Astrocyte of the cerebellum (primary cell): ENCODE results near the gene HYAL1.

Experiments used
- DNase-seq: peaks from one replicate; pipeline ENCODE4 v3.0.0-alpha.2; 2011; ENCODE audit warnings: low read depth
- H3K4me3 ChIP-seq: 2 replicates; pipeline ENCODE4 v1.5.1; 2011; ENCODE audit warnings: mild to moderate bottlenecking, low read depth, low read length, moderate library complexity
- in situ Hi-C: cut with HindIII; loops from 2 replicates; pipeline ENCODE4 v1.10.0; 2017; ENCODE audit warnings: low sequenced_read_pairs
- TF ChIP-seq, protein P1 (sequence below): IDR thresholded peaks from 2 replicates; pipeline ENCODE4 v1.5.1; 2012; ENCODE audit warnings: low read length, low read depth, moderate library complexity, mild to moderate bottlenecking; ENCODE audit errors: missing control alignments

Gene HYAL1

DNA sequence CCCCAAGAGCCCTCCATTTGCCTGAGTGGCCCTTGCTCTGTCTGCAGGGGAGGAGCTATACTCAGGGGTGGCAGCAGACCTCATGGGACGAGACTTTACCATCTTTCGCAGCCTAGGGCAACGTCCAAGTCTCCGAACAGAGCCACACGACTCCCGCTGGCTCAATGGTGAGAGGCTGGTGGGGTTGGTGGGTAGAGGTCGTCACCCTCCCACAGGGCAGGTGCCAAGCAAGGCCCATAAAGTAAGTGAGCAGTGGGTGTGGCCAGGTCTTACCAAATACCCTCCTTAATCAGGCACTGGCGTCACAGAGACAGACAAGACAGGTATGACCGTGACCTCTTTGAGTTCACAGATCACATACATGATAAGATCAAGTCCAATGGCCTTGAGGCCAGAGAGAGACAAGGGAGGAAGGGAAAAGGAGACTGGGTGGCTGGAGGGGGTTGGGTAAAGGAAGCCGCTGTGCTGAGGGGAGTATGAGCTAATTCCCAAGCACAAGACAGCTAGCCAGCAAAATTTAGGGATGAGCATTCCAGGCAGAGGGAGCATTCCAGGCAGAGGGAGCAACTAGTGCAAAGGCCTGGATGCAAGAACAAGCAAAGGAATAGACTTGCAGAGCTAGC is 31.9 kb downstream of the HYAL1 start:
- no peak for DNase-seq
- TF ChIP-seq, protein P1, sequence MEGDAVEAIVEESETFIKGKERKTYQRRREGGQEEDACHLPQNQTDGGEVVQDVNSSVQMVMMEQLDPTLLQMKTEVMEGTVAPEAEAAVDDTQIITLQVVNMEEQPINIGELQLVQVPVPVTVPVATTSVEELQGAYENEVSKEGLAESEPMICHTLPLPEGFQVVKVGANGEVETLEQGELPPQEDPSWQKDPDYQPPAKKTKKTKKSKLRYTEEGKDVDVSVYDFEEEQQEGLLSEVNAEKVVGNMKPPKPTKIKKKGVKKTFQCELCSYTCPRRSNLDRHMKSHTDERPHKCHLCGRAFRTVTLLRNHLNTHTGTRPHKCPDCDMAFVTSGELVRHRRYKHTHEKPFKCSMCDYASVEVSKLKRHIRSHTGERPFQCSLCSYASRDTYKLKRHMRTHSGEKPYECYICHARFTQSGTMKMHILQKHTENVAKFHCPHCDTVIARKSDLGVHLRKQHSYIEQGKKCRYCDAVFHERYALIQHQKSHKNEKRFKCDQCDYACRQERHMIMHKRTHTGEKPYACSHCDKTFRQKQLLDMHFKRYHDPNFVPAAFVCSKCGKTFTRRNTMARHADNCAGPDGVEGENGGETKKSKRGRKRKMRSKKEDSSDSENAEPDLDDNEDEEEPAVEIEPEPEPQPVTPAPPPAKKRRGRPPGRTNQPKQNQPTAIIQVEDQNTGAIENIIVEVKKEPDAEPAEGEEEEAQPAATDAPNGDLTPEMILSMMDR = no peak
- H3K4me3 ChIP-seq = no peak overlapping the region
- in situ Hi-C loops = no loop called here

DNA sequence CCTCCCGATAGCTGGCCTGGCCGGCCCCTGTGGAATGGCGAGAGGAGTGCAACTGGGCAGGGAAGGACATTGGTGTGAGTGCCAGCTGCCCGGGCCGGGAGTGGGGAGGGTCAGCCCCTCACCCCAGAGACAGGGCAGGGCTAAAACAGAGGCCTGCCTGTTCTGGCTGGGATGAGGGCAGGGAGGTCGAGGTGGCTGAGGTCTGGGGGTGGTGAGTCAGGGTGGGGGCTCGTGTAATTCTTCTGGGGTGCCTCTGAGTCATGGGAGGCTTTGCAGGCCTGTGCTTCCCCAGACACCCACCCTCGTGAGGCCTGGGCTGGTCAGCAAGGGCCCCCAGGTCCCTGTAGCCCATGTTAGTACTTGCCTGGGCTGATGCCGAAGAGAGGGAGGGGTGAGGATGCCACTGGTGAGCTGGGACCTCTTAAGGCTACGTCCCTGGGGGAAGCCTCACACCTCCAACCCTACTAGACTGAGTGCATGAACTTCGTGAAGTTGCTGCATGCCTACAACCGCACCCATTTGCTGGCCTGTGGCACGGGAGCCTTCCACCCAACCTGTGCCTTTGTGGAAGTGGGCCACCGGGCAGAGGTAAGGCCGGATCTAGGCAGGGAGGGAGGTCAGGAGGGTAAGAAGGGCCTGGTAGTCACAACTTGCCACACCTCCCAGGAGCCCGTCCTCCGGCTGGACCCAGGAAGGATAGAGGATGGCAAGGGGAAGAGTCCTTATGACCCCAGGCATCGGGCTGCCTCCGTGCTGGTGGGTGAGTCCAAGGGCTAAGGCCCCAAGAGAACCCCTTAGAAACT is 32.8 kb downstream of the HYAL1 start:
- H3K4me3 ChIP-seq = no peak overlapping the region
- in situ Hi-C loops = no loop called here
- no peak for DNase-seq
- TF ChIP-seq, protein P1 = no peak

DNA sequence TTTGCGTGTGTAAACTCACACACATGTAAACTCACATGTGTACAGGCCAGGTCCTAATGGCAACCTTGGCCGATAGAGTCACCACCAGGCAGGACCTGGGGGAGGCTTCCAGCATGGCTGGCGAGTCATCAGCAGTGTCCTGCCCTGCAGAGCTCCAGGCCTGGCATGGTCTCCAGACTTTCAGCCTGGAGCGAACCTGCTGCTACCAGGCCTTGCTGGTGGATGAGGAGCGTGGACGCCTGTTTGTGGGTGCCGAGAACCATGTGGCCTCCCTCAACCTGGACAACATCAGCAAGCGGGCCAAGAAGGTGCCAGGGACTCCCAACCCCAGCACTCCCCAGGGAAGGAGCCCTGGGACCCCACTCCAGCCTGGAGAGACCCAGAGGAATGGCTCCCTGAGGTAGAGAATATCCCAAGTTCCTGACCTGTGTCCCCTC is 33.4 kb downstream of the HYAL1 start:
- TF ChIP-seq, protein P1 = no peak
- no peak for DNase-seq
- in situ Hi-C loops = no loop called here
- H3K4me3 ChIP-seq = no peak overlapping the region

DNA sequence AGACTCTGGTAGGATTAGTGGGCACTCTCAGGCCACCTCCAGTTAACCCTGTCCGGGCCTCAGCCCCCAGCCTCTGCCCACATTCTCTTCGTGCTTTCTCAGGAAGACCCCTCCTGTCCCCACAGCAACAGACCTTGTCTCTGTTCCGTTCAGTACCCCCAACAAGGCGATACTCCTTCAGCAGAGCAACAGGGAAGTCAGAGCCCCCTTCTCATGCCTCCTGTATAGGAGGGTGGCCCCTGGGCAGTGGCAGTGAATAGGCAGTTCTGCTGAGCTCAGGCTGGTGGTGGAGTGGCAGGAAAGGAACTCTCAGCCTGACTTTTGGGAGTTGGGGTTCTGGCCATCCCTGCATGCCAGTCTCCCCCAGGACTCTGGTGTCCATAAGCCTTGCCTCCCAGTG is 33.9 kb downstream of the HYAL1 start:
- in situ Hi-C loops = no loop called here
- H3K4me3 ChIP-seq = peak overlapping the region; percentile 18
- TF ChIP-seq, protein P1 = no peak
- no peak for DNase-seq

DNA sequence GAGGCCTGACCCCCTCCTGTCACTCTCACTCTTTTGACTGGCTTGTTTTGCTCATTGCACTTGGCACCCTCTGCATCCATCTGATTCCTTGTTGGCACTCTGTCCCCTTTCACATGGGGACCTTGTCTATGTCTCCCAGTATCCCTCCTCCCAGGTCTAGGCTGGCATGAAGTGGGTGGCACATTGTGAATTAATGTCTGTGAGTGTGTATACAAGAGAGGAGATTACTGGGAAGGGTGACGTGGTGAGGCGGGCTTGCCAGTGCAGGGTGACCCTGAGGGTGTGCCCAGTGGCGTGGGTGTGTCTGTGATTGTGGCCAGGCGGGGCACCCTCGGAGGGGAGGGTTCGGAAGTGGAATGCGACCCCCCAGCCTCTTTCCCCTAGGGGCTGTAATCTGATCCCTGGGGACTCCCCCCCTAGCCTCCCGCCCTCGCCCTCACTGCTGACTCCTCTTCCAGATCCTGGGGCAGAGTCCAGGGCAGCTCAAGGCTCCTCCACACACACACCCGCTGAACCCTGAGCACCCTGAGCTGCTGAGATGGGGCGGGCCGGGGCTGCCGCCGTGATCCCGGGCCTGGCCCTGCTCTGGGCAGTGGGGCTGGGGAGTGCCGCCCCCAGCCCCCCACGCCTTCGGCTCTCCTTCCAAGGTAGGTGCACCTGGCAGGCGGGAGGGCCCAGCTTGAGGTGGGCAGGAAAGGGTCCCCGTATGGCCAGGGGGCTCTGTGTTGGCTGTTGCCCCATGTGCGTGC is 34.5 kb downstream of the HYAL1 start, which contains the start of gene SEMA3B:
SEMA3B (plus strand) TSS at position 445 of the 749 bp plus-strand sequence; CDS start at position 539, 94 bp downstream.
- TF ChIP-seq, protein P1 = no peak
- no peak for DNase-seq
- H3K4me3 ChIP-seq = peak within 1 kb of the TSS; percentile 36
- in situ Hi-C loops = no loop called here

DNA sequence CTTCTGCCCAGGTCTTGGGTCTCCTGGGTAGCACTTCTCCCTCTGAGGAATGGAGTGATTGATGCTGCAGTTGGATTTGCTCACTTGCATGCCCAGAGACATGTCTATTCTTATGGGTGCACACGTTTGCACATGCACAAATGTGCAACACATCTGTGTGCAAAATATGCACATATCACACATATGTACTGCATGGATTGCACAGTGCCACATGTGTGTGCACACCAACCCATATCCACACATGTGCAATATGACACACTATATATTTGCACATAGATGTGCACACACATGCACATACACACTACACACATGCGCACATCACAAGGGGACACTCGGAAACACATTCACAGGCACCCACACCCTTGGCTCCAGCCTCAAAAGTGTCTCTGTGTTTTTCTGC is 35.1 kb downstream of the HYAL1 start:
- no peak for DNase-seq
- H3K4me3 ChIP-seq = peak overlapping the region; percentile 36
- in situ Hi-C loops = no loop called here
- TF ChIP-seq, protein P1 = no peak
